T-helper 2 cell treated with Interferon-gamma antibody and Interleukin-4, amounts not matched to agents 5 μg/mL and 100 μg/mL, for 36 hours (primary cell): ENCODE measurements around the gene TRAPPC12.

ENCODE experiments used
- DNase-seq: peaks from one replicate; pipeline ENCODE4 v3.0.0; 2021; ENCODE audit warnings: low spot score
- H3K27ac Mint-ChIP-seq: one replicate; pipeline ENCODE4 v1.8.0; 2021; ENCODE audit warnings: mild to moderate bottlenecking, mixed read lengths
- H3K27me3 Mint-ChIP-seq: one replicate; pipeline ENCODE4 v1.8.0; 2021; ENCODE audit warnings: low read depth, mixed read lengths
- H3K36me3 Mint-ChIP-seq: one replicate; pipeline ENCODE4 v1.8.0; 2021; ENCODE audit warnings: low read depth, mixed read lengths
- H3K4me1 Mint-ChIP-seq: one replicate; pipeline ENCODE4 v1.8.0; 2021; ENCODE audit warnings: low read depth, mixed read lengths
- H3K4me3 Mint-ChIP-seq: one replicate; pipeline ENCODE4 v1.8.0; 2022; ENCODE audit warnings: mild to moderate bottlenecking, moderate library complexity, mixed read lengths
- H3K9me3 Mint-ChIP-seq: one replicate; pipeline ENCODE4 v1.8.0; 2021; ENCODE audit warnings: mixed read lengths

Gene TRAPPC12

DNA sequence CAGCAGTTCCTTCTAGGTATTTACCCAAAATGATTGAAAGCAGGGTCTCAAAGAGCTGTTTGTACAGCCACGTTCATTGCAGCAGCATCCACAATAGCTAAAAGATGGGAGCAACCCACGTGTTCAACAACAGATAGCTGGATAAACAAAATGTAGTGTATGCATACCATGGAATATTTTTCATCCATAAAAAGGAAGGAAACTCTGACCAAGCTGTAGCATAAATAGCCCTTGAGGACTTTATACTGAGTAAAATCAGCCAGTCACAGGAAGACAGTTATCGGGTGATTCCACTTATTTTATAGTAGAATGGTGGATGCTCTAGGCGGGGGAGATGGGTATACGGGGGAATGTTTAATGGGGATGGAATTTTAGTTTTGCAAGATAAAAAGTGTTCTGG, 7.5 kb downstream of the TRAPPC12 start:
- Mint-ChIP-seq H3K27me3 (no peaks in the 10 kb centered on the region), H3K4me3 (no peak overlapping the region), H3K4me1 (peaks cover 12% of the 10 kb centered on the region), H3K9me3 (no peaks in the 10 kb centered on the region), H3K27ac (no peak overlapping the region), H3K36me3 (peaks cover 30% of the 10 kb centered on the region)
- no peak for DNase-seq

DNA sequence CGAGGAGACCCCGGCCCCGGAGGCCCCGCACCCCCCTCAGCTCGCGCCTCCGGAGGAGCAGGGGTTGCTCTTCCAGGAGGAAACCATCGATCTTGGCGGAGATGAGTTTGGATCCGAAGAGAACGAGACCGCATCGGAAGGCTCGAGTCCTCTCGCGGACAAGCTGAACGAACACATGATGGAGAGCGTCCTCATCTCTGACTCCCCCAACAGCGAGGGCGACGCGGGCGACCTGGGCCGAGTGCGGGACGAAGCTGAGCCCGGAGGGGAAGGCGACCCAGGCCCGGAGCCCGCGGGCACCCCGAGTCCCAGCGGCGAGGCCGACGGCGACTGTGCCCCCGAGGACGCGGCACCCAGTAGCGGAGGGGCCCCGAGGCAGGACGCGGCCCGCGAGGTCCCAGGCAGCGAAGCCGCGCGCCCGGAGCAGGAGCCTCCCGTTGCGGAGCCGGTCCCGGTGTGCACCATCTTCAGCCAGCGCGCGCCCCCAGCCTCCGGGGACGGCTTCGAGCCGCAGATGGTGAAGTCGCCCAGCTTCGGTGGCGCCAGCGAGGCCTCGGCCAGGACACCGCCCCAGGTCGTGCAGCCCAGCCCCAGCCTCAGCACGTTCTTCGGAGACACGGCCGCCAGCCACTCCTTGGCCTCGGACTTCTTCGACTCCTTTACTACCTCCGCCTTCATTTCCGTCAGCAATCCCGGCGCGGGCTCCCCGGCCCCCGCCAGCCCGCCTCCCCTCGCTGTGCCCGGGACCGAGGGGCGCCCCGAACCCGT, 8.3 kb downstream of the TRAPPC12 start:
- Mint-ChIP-seq H3K27me3 (no peaks in the 10 kb centered on the region), H3K27ac (no peak overlapping the region), H3K9me3 (no peaks in the 10 kb centered on the region), H3K4me3 (no peak overlapping the region), H3K36me3 (peaks cover 37% of the 10 kb centered on the region), H3K4me1 (peaks cover 12% of the 10 kb centered on the region)
- DNase-seq = no peak

- no peak overlapping the region for H3K27ac Mint-ChIP-seq
- H3K4me3 Mint-ChIP-seq = no peak overlapping the region
- no peaks in the 10 kb centered on the region for H3K9me3 Mint-ChIP-seq
- no peak for DNase-seq
- peaks cover 41% of the 10 kb centered on the region for H3K36me3 Mint-ChIP-seq
- peaks cover 12% of the 10 kb centered on the region for H3K4me1 Mint-ChIP-seq
- H3K27me3 Mint-ChIP-seq = no peaks in the 10 kb centered on the region
These were observed 8.9 kb downstream of the TRAPPC12 start for GRCh38 chr2:3388412-3388738.

DNA sequence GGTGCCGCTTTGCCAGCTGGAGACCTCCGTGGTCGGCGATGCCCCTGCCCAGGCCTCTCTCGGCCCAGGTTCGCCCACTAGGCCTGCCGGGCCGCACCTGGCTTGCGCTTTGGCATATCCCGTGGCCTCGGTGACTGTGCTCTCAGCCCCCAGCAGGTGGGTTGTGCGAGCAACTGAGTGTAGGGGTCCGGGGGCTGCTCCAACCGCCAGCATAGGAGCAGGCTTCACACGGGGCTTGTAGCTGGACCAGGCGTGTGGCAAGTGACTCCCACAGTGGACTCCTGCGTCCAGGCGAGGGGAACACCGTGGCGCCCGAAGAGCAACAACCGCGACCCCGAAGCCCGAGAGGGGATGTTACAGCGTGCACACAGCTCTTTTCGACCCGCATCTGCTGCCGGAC, 9.7 kb downstream of the TRAPPC12 start:
- Mint-ChIP-seq H3K36me3 (peaks cover 46% of the 10 kb centered on the region), H3K27ac (no peak overlapping the region), H3K27me3 (no peaks in the 10 kb centered on the region), H3K9me3 (no peaks in the 10 kb centered on the region), H3K4me1 (peaks cover 9% of the 10 kb centered on the region), H3K4me3 (no peak overlapping the region)
- DNase-seq = no peak

DNA sequence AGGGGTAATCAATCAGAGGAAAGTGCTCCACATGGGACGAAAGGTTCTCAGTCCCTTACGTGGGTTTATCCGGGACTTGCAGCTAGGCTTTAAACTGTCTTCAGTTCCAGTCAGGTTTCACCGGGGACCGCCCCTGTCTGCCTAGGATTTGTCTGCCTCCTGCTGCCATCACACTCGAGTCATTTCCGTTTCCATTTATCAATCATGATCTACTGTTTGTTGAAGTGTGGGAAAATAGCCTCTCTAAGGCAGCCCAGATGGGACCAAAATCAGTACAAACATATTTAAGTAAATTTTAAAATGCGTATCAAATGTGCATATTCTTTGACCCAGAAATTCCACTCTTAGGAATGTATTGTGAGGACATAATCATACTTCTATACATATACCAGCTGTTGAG, 10.5 kb downstream of the TRAPPC12 start:
- H3K4me1 Mint-ChIP-seq = peaks cover 6% of the 10 kb centered on the region
- peaks cover 55% of the 10 kb centered on the region for H3K36me3 Mint-ChIP-seq
- peaks cover 5% of the 10 kb centered on the region for H3K9me3 Mint-ChIP-seq
- H3K27me3 Mint-ChIP-seq = no peaks in the 10 kb centered on the region
- no peak for DNase-seq
- H3K27ac Mint-ChIP-seq = no peak overlapping the region
- H3K4me3 Mint-ChIP-seq = no peak overlapping the region

- peaks cover 4% of the 10 kb centered on the region for H3K4me1 Mint-ChIP-seq
- H3K27ac Mint-ChIP-seq = no peak overlapping the region
- no peaks in the 10 kb centered on the region for H3K27me3 Mint-ChIP-seq
- no peak for DNase-seq
- H3K9me3 Mint-ChIP-seq = peaks cover 22% of the 10 kb centered on the region
- no peak overlapping the region for H3K4me3 Mint-ChIP-seq
- peaks cover 68% of the 10 kb centered on the region for H3K36me3 Mint-ChIP-seq
These were observed 12.7 kb downstream of the TRAPPC12 start for GRCh38 chr2:3392216-3392615.

DNA sequence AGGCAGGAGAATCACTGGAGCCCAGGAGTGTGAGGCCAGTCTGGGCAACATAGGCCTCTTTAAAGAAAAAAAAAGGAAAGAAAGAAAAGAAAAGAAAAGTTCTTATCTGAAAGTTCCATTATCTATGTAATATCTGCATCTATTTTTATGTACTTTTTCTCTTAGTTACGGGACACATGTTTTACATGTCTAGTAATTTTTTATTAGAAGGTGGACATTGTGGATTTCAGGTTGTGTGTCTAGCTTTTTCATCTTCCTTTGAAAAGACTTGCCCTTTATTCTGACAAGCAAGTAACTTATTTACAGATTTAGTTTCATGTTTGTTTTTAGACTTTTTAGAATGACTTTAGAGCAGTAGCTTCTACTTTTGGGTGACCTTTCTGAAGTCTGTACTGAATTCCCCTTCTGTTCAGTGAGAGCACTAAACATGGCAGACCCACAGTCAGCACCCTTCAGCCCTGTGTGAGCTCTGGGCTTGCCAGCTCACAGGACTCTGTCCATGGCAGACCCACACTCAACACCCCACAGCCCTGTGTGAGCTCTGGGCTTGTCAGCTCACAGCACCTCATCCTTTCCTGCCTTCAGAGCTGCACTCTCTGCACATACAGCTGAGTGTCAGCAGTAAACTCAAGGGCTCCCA, 17.5 kb downstream of the TRAPPC12 start:
- no peak overlapping the region for H3K4me3 Mint-ChIP-seq
- peaks cover 22% of the 10 kb centered on the region for H3K9me3 Mint-ChIP-seq
- H3K27ac Mint-ChIP-seq = no peak overlapping the region

DNA sequence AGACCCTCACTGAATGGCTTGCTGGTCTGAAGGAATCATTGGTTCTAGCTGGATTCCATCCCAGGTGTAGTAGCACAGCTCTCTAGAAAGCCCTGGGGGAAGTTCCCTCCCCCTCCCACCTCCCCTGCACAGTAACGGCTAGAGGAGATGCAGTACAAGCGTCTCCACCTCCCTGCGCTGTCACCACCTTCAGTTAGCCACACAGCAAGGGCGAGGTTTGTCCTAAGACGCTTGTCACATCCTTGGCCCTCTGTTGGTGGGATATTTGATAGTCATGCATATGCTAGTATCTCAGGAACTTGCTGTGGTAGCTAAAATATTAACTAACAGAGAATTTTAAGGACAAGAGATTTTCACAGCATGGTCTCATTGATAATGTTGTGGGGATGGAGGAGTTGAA, 19.4 kb downstream of the TRAPPC12 start:
- Mint-ChIP-seq H3K27me3 (no peaks in the 10 kb centered on the region), H3K9me3 (peaks cover 22% of the 10 kb centered on the region), H3K27ac (no peak overlapping the region), H3K4me3 (no peak overlapping the region), H3K4me1 (no peaks in the 10 kb centered on the region), H3K36me3 (peaks cover 57% of the 10 kb centered on the region)
- no peak for DNase-seq

More for the DNA sequence above, 17.5 kb downstream of the TRAPPC12 start:
- Mint-ChIP-seq H3K27me3 (no peaks in the 10 kb centered on the region), H3K36me3 (peaks cover 63% of the 10 kb centered on the region), H3K4me1 (no peaks in the 10 kb centered on the region)
- no peak for DNase-seq

- peaks cover 22% of the 10 kb centered on the region for H3K9me3 Mint-ChIP-seq
- no peaks in the 10 kb centered on the region for H3K4me1 Mint-ChIP-seq
- no peak overlapping the region for H3K27ac Mint-ChIP-seq
- no peaks in the 10 kb centered on the region for H3K27me3 Mint-ChIP-seq
- H3K4me3 Mint-ChIP-seq = no peak overlapping the region
- H3K36me3 Mint-ChIP-seq = peaks cover 54% of the 10 kb centered on the region
- no peak for DNase-seq
These were observed 19.9 kb downstream of the TRAPPC12 start for GRCh38 chr2:3399381-3399780.

DNA sequence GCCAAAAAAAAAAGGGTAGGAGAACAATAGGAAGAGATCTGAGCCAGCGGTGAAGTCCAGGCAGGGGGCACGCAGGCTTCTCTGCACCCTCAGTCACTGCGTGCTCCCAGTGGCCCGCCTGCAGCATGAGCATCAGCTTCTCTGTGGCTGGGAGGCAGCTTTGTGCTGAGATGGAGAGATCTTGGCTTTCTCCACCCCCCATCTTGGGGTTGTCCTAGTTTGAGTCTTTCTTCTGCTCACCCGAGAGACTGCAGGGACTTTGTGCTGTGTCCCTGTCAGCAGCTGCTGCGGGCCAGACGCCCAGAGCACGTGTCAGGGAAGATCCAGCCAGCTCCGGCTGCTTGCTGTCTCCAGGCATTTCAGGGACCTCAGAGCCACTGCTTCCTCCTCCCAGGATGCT, 20.3 kb downstream of the TRAPPC12 start:
- Mint-ChIP-seq H3K9me3 (peaks cover 19% of the 10 kb centered on the region), H3K36me3 (peaks cover 52% of the 10 kb centered on the region), H3K4me3 (no peak overlapping the region), H3K27ac (no peak overlapping the region), H3K27me3 (no peaks in the 10 kb centered on the region), H3K4me1 (no peaks in the 10 kb centered on the region)
- no peak for DNase-seq

- no peak overlapping the region for H3K27ac Mint-ChIP-seq
- no peaks in the 10 kb centered on the region for H3K4me1 Mint-ChIP-seq
- no peaks in the 10 kb centered on the region for H3K27me3 Mint-ChIP-seq
- no peak overlapping the region for H3K4me3 Mint-ChIP-seq
- DNase-seq = no peak
- peaks cover 24% of the 10 kb centered on the region for H3K36me3 Mint-ChIP-seq
- no peaks in the 10 kb centered on the region for H3K9me3 Mint-ChIP-seq
These were observed 24.3 kb downstream of the TRAPPC12 start for GRCh38 chr2:3403587-3404334.

GRCh38 chr2:3404349-3404894, 24.9 kb downstream of the TRAPPC12 start:
- Mint-ChIP-seq H3K27me3 (no peaks in the 10 kb centered on the region), H3K4me3 (no peak overlapping the region), H3K36me3 (peaks cover 25% of the 10 kb centered on the region), H3K4me1 (no peaks in the 10 kb centered on the region), H3K9me3 (no peaks in the 10 kb centered on the region), H3K27ac (no peak overlapping the region)
- DNase-seq = no peak

- no peak overlapping the region for H3K4me3 Mint-ChIP-seq
- H3K27ac Mint-ChIP-seq = no peak overlapping the region
- no peak for DNase-seq
- no peaks in the 10 kb centered on the region for H3K9me3 Mint-ChIP-seq
- peaks cover 27% of the 10 kb centered on the region for H3K36me3 Mint-ChIP-seq
- no peaks in the 10 kb centered on the region for H3K4me1 Mint-ChIP-seq
- no peaks in the 10 kb centered on the region for H3K27me3 Mint-ChIP-seq
These were observed 25.8 kb downstream of the TRAPPC12 start for GRCh38 chr2:3405307-3405706.

DNA sequence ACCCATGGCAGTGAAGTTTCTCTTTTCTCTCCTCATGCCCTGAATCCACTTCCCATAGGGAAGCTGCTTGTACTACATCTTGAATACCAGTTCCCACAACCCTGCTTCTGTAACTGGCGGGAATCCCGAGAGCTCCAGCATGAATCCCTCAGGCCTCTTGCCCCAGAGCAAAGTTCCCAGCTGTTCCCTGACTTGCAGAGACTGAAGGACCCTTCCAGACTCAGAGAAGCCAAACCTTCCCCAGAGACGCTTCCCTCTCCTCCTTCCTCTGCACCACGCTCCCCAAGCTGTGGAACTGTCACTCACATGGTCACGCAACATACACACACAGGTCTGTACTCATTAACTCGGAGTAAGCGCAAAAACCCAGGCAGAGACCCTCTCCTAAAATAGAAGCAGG, 26.4 kb downstream of the TRAPPC12 start:
- DNase-seq = no peak
- Mint-ChIP-seq H3K36me3 (peaks cover 27% of the 10 kb centered on the region), H3K9me3 (no peaks in the 10 kb centered on the region), H3K4me1 (no peaks in the 10 kb centered on the region), H3K27ac (no peak overlapping the region), H3K27me3 (no peaks in the 10 kb centered on the region), H3K4me3 (no peak overlapping the region)
